Measurements from ENCODE around the gene CCNY.

CCNY gene

GRCh38 chr10:35466661-35467060, 130.4 kb downstream of the CCNY start:
- no peak overlapping the region for H3K4me3 ChIP-seq (ENCODE audit: control insufficient read depth, low read depth, low read length)
- DNase-seq (ENCODE audit: low read depth), result no peak
- TF ChIP-seq CTCF (conservative IDR thresholded peaks at IDR 0.05; ENCODE audit: control insufficient read depth, insufficient read depth, low read depth, low read length), result no peak

GRCh38 chr10:35467186-35467585, 130.9 kb downstream of the CCNY start:
- DNase-seq (ENCODE audit: low read depth), result no peak
- TF ChIP-seq CTCF (conservative IDR thresholded peaks at IDR 0.05; ENCODE audit: control insufficient read depth, insufficient read depth, low read depth, low read length), result no peak
- no peak overlapping the region for H3K4me3 ChIP-seq (ENCODE audit: control insufficient read depth, low read depth, low read length)

GRCh38 chr10:35470248-35470924, 134.1 kb downstream of the CCNY start:
- DNase-seq (ENCODE audit: low read depth), result no peak
- no peak overlapping the region for H3K4me3 ChIP-seq (ENCODE audit: control insufficient read depth, low read depth, low read length)
- TF ChIP-seq CTCF (conservative IDR thresholded peaks at IDR 0.05; ENCODE audit: control insufficient read depth, insufficient read depth, low read depth, low read length), result no peak

- DNase-seq (ENCODE audit: low read depth), result no peak
- TF ChIP-seq CTCF (conservative IDR thresholded peaks at IDR 0.05; ENCODE audit: control insufficient read depth, insufficient read depth, low read depth, low read length), result no peak
- no peak overlapping the region for H3K4me3 ChIP-seq (ENCODE audit: control insufficient read depth, low read depth, low read length)
Observed at GRCh38 chr10:35470925-35471315, 134.6 kb downstream of the CCNY start.

- DNase-seq (ENCODE audit: low read depth), result no peak
- no peak for TF ChIP-seq CTCF (conservative IDR thresholded peaks at IDR 0.05; ENCODE audit: control insufficient read depth, insufficient read depth, low read depth, low read length)
- H3K4me3 ChIP-seq (ENCODE audit: control insufficient read depth, low read depth, low read length), result no peak overlapping the region
Observed at GRCh38 chr10:35471435-35471834, 135.1 kb downstream of the CCNY start.

- no peak for DNase-seq (ENCODE audit: low read depth)
- TF ChIP-seq CTCF (conservative IDR thresholded peaks at IDR 0.05; ENCODE audit: control insufficient read depth, insufficient read depth, low read depth, low read length), result no peak
- no peak overlapping the region for H3K4me3 ChIP-seq (ENCODE audit: control insufficient read depth, low read depth, low read length)
Observed at GRCh38 chr10:35480142-35480541, 143.8 kb downstream of the CCNY start.

- DNase-seq (ENCODE audit: low read depth), result no peak
- no peak overlapping the region for H3K4me3 ChIP-seq (ENCODE audit: control insufficient read depth, low read depth, low read length)
- no peak for TF ChIP-seq CTCF (conservative IDR thresholded peaks at IDR 0.05; ENCODE audit: control insufficient read depth, insufficient read depth, low read depth, low read length)
Observed at GRCh38 chr10:35481413-35481812, 145.1 kb downstream of the CCNY start.
